Cardiac fibroblast (primary cell): ENCODE measurements around the gene CCDC194.

Experiments used
- DNase-seq, 2 donors: peaks; one replicate each; pipeline versions ENCODE4 v3.0.0 to v3.0.0-alpha.2; 2010; ENCODE audit warnings: low read depth in 2 of 2
- H3K4me3 ChIP-seq, 2 donors: replicated peaks in 1 of 2; 1 replicate in 1 of 2; 2 replicates in 1 of 2; pipeline ENCODE4 v1.5.1; 2011; ENCODE audit warnings: low read depth in 2 of 2, low read length in 2 of 2, mild to moderate bottlenecking in 2 of 2, moderate library complexity in 1 of 2
- TF ChIP-seq, protein P1 (sequence below): IDR thresholded peaks from one replicate; pipeline ENCODE4 v1.5.1; 2011; ENCODE audit warnings: low read depth, mild to moderate bottlenecking, low read length, inconsistent platforms

CCDC194 gene

DNA sequence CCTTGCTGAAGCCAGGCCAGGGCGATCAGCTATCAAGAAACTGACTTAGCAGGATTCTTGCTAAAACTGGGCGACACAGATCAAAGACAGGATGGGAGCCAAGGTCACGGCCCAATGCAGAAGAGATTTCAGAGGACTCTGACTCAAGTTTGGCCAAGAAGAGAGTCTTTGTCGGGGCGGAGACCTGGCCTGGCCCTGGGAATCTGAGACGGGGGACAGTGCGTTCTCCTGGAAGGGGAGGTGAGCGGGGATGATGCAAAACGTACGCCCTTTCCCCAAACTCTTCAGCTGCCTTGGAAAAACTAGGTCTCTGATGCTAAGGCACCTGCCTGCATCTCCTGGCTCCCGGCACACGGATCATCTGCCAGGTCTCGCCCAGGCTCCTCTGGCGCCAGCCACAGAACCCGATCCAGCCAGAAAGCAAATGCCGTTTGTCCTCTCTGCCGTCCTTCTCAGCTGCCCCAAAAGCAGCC lies 35.7 kb upstream of the CCDC194 start:
- DNase-seq, result no peak
- TF ChIP-seq, protein P1, sequence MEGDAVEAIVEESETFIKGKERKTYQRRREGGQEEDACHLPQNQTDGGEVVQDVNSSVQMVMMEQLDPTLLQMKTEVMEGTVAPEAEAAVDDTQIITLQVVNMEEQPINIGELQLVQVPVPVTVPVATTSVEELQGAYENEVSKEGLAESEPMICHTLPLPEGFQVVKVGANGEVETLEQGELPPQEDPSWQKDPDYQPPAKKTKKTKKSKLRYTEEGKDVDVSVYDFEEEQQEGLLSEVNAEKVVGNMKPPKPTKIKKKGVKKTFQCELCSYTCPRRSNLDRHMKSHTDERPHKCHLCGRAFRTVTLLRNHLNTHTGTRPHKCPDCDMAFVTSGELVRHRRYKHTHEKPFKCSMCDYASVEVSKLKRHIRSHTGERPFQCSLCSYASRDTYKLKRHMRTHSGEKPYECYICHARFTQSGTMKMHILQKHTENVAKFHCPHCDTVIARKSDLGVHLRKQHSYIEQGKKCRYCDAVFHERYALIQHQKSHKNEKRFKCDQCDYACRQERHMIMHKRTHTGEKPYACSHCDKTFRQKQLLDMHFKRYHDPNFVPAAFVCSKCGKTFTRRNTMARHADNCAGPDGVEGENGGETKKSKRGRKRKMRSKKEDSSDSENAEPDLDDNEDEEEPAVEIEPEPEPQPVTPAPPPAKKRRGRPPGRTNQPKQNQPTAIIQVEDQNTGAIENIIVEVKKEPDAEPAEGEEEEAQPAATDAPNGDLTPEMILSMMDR, result no peak
- H3K4me3 ChIP-seq, result no peak overlapping the region

DNA sequence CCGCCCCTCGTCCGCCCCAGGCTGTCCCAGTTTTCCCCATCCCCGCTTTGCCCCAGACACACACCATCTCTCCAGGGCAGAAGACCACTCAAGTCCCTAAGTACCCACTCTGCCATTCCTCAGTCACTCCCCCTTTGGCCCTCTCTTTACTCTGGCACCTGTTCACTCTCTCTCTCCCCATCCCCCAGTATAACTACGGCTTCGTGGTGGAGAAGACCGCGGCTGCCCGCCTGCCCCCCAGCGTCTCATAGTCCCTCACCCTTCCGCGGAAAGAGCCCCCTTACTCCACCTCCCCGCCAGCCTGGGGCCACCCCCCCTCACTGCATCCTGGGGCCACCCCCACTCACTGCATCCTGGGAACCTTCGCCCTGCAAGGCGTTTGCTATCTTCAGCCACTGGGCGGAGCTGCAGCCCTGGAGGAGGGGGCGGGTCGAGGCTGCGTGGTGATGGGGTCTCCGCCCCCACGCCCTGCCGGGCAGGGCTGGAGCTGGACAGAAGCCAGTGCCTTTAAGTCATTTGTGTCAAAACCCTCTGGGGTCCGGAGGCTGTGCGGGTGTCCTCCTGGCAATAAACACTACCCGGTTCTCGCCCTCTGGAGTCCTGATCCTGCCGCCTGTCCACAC lies 30.9 kb upstream of the CCDC194 start:
- DNase-seq, result peak; percentile 36 to 64
- TF ChIP-seq, protein P1, result peak; percentile 59
- H3K4me3 ChIP-seq, result no peak overlapping the region

DNA sequence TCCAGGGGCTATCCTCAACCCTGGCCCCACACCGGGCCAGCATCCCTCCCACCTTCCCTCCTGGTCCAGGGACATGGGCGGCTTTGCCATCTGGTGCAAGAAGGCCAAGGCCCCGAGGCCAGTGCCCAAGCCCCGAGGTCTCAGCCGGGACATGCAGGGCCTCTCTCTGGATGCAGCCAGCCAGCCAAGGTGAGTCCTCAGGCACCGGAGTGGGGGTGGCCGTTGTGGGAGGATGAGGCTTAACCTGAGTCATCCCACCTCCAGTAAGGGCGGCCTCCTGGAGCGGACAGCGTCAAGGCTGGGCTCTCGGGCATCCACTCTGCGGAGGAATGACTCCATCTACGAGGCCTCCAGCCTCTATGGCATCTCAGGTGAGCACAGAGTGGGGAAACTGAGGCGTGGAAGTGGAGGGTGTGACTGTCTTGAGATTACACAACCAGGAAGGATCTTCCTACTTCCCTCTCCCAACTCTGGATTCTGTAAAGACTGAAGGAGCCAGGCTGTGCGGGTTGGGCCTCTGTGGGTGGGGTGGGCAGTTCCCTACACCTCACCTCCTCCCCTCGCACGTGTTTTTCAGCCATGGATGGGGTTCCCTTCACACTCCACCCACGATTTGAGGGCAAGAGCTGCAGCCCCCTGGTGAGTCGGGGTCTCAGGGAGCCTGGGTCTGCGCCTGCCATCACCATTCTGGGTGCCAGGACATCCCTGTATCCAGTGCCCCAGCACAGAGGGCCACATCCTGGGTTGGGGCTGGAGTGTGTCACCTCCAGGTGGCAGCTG lies 29.6 kb upstream of the CCDC194 start:
- H3K4me3 ChIP-seq, result no peak overlapping the region
- no peak for DNase-seq
- TF ChIP-seq, protein P1, result no peak

DNA sequence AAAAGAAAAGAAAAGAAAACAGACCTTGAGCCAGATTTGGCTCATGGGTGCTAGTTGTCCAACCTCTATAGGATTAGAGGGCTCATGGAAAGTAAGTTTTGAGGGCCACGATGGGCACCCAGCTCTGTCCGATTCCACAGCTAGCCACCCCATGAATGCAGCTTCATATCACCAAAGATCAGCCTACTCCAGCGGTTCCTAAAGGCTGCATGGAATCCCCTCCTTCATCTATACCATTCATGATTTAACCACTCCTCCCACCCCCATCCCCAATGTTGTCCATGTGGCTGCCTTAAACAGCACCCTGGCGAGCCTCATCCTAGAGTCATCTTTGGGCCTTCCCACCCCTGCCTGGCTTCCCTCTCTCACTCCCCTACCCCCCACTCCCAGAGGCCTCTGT lies 27.9 kb upstream of the CCDC194 start:
- TF ChIP-seq, protein P1, result no peak
- no peak overlapping the region for H3K4me3 ChIP-seq
- DNase-seq, result no peak

DNA sequence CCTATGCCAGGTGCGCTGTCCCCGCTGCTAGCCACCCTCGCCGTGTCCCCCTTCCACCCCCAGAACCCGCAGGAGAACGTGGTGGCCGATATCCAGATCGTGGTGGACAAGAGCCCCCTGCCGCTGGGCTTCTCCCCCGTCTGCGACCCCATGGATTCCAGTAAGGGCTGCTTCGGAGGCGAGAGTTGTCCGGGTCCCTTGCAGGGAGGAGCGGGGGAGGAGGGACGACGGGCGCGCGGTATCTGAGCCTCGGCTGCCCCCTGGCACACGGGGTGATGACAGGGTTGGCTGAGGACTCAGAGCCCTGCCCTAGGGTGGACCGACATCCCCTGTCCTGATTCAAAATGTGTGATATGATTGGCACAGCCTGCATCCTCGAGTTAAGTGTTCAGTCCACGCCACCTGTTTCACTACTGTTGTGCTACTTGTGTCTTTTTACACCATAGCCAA lies 26.5 kb upstream of the CCDC194 start:
- DNase-seq, result peak in 1 of 2 donors; percentile 22
- TF ChIP-seq, protein P1, result no peak
- H3K4me3 ChIP-seq, result peak overlapping the region; percentile 85 to 91

DNA sequence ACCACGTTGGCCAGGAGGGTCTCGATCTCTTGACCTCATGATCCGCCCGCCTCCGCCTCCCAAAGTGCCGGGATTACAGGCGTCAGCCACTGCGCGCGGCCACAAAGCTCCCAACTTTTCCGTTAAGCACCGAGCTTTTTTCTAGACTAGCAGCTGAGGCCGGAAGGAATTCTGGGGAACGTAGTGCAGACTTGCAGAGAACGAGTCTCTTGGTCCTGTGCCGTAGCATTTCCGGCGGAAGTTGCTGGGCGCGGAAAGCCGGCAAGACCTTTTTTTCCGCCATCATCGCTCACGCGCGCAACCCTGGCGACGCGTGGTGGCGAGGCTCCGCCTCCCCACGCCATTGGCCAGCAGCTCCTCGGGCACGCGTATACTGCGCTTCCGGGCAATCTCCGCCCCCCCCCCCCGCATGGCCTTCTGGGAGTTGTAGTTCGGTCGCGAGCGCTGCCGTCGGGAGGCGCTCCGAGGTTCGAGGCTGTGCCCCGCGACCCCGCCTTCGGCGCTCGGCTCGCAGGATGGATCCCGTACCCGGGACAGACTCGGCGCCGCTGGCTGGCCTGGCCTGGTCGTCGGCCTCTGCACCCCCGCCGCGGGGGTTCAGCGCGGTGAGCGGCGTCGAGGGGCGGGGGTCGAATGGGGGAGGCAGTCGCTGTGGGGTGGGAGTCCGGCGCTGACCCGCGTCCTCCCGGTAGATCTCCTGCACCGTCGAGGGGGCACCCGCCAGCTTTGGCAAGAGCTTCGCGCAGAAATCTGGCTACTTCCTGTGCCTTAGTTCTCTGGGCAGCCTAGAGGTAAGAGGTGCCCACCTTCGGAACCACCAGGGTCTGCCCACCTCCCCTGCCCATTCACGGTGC lies 25.9 kb upstream of the CCDC194 start, which contains the start of gene MVB12A:
TSS of gene MVB12A (plus strand) at position 427 of the 854 bp plus-strand sequence. CDS start at position 516, 89 bp downstream.
- TF ChIP-seq, protein P1, result no peak
- peak; percentile 99 to 100 for DNase-seq
- H3K4me3 ChIP-seq, result peak within 1 kb of the TSS; percentile 85 to 91
